Measurements from ENCODE around the gene OCA2.
A peak's percentile ranks its signal among the peaks of the same experiment; 100 is the strongest.

Gene OCA2

GRCh38 chr15:27872355-27872754 is 226.8 kb downstream of the OCA2 start:
- Mint-ChIP-seq H3K4me3 (no peak overlapping the region), H3K27ac (no peak overlapping the region), H3K9me3 (no peaks in the 10 kb centered on the region), H3K27me3 (ENCODE audit: low read depth, poor library complexity) (peaks cover 2% of the 10 kb centered on the region), H3K4me1 (no peaks in the 10 kb centered on the region), H3K36me3 (ENCODE audit: low read depth) (no peaks in the 10 kb centered on the region)
- DNase-seq = no peak
- TF ChIP-seq, protein P1, sequence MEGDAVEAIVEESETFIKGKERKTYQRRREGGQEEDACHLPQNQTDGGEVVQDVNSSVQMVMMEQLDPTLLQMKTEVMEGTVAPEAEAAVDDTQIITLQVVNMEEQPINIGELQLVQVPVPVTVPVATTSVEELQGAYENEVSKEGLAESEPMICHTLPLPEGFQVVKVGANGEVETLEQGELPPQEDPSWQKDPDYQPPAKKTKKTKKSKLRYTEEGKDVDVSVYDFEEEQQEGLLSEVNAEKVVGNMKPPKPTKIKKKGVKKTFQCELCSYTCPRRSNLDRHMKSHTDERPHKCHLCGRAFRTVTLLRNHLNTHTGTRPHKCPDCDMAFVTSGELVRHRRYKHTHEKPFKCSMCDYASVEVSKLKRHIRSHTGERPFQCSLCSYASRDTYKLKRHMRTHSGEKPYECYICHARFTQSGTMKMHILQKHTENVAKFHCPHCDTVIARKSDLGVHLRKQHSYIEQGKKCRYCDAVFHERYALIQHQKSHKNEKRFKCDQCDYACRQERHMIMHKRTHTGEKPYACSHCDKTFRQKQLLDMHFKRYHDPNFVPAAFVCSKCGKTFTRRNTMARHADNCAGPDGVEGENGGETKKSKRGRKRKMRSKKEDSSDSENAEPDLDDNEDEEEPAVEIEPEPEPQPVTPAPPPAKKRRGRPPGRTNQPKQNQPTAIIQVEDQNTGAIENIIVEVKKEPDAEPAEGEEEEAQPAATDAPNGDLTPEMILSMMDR (IDR thresholded peaks at IDR 0.05) = no peak

GRCh38 chr15:27871902-27872260 is 227.2 kb downstream of the OCA2 start:
- Mint-ChIP-seq H3K27me3 (ENCODE audit: low read depth, poor library complexity) (peaks cover 2% of the 10 kb centered on the region), H3K4me3 (no peak overlapping the region), H3K4me1 (no peaks in the 10 kb centered on the region), H3K9me3 (no peaks in the 10 kb centered on the region), H3K27ac (no peak overlapping the region), H3K36me3 (ENCODE audit: low read depth) (no peaks in the 10 kb centered on the region)
- DNase-seq = no peak
- TF ChIP-seq, protein P1 (IDR thresholded peaks at IDR 0.05) = no peak

GRCh38 chr15:27871078-27871901 is 227.8 kb downstream of the OCA2 start:
- DNase-seq = no peak
- no peaks in the 10 kb centered on the region for H3K4me1 Mint-ChIP-seq
- H3K9me3 Mint-ChIP-seq = no peaks in the 10 kb centered on the region
- H3K4me3 Mint-ChIP-seq = no peak overlapping the region
- TF ChIP-seq, protein P1 (IDR thresholded peaks at IDR 0.05) = no peak
- H3K27ac Mint-ChIP-seq = no peak overlapping the region
- H3K36me3 Mint-ChIP-seq (ENCODE audit: low read depth) = no peaks in the 10 kb centered on the region
- H3K27me3 Mint-ChIP-seq (ENCODE audit: low read depth, poor library complexity) = peaks cover 2% of the 10 kb centered on the region

DNA sequence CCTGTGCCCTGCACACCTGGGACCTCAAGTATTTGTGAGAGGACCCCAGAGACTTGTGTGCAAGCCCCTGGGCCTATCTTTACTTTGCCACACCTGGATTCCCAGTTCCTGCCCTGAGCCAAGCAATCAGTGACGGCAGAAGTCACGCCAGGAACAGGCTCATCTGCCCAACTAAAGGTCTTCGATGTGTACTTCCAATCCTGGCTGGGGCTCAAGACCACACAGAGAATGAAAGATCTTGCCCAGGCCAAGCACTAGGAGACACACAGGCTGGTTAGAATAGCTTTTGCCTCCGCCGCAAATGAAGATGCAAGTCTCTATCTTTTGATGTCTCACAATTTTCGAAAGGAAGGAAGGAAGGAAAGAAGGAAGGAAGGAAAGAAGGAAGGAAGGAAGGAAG is 228.8 kb downstream of the OCA2 start:
- no peak for DNase-seq
- Mint-ChIP-seq H3K9me3 (no peaks in the 10 kb centered on the region), H3K27ac (peak overlapping the region; percentile 10)

DNA sequence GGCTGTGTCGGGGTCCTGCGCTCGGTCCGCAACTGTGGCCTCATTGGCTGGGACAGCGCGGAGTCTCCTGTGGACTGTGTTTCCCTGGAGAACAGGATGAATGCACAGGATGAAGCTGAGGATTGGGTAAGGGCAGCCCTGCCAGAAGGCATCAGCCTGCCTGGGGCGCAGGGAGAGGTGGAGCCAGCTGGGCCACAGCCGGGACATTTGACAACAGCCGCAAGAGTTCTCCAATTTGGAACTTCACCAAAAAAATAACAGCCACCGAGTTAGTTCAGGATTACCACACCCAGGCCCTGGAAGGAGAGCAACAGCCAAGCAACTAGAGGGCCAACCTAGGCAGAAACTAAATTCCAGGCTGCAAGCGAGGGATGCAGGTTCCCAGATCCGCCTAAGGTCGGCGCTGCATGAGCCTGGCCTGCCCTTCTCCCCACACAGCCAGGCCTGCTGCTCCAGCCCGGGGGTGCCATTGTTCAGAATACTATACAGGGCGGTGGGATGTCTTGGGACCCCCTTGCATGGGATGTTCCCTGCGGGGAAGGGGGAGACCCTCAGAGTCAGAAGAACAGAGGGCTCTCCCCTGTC is 229.3 kb downstream of the OCA2 start:
- no peaks in the 10 kb centered on the region for H3K9me3 Mint-ChIP-seq
- no peaks in the 10 kb centered on the region for H3K4me1 Mint-ChIP-seq
- H3K27me3 Mint-ChIP-seq (ENCODE audit: low read depth, poor library complexity) = peaks cover 3% of the 10 kb centered on the region
- H3K4me3 Mint-ChIP-seq = no peak overlapping the region
- H3K36me3 Mint-ChIP-seq (ENCODE audit: low read depth) = no peaks in the 10 kb centered on the region
- TF ChIP-seq, protein P1 (IDR thresholded peaks at IDR 0.05) = no peak
- no peak for DNase-seq
- no peak overlapping the region for H3K27ac Mint-ChIP-seq

More for the DNA sequence above, 228.8 kb downstream of the OCA2 start:
- H3K4me3 Mint-ChIP-seq = no peak overlapping the region
- H3K36me3 Mint-ChIP-seq (ENCODE audit: low read depth) = no peaks in the 10 kb centered on the region
- TF ChIP-seq, protein P1 (IDR thresholded peaks at IDR 0.05) = no peak
- H3K4me1 Mint-ChIP-seq = no peaks in the 10 kb centered on the region
- peaks cover 2% of the 10 kb centered on the region for H3K27me3 Mint-ChIP-seq (ENCODE audit: low read depth, poor library complexity)
